Heart left ventricle (tissue), 13 donors: ENCODE results near the gene CCR1.

Source experiments
- POLR2A ChIP-seq, 2 donors: fragments of 450-650 bp; IDR thresholded peaks; one replicate each; pipeline ENCODE4 v1.6.1; 2017; ENCODE audit warnings: antibody characterized with exemption in 2 of 2, mild to moderate bottlenecking in 2 of 2, moderate library complexity in 2 of 2
- TF ChIP-seq, protein P1 (sequence below), 12 donors: fragments of 200-600 bp; sonication (generic) in 4 of 12; IDR thresholded peaks; one replicate each; pipeline versions ENCODE4 v1.5.0 to v1.8.0; 2018 to 2022; ENCODE audit warnings: antibody characterized with exemption in 12 of 12, mild to moderate bottlenecking in 5 of 12
- donor health status: ischemic (EF 13 %, LVEDD 7.1; RV severe dilation, severe dysfunction).
- donor health status: DM: no; HTN: yes; CAD: no.
- donor health status: DM: no; HTN: no; CAD: no.
- donor health status: ischemic (EF 25% LVEDD 6.9; RV normal size, moderate dysfunction).
- donor health status: ischemic (EF 25% LVEDD 5.7; RV mildly dilated, moderate dysfunction).
- donor health status: ischemic (EF 35%, LVEDD 5.7; RV mildly dilated, moderate dysfunction).
- donor health status: nonischemic (EF 11% LVEDD 7.7; RV severe dilation, severe dysfunction).
- donor health status: DM: yes; HTN: yes; CAD: no.
- donor health status: PGD.
- donor health status: ischemic (EF 29% LVEDD 5.4; RV normal size, mild dysfunction).
- donor health status: nonischemic (EF 23%, LVEDD 6.1; RV moderate dilation, normal function).

DNA sequence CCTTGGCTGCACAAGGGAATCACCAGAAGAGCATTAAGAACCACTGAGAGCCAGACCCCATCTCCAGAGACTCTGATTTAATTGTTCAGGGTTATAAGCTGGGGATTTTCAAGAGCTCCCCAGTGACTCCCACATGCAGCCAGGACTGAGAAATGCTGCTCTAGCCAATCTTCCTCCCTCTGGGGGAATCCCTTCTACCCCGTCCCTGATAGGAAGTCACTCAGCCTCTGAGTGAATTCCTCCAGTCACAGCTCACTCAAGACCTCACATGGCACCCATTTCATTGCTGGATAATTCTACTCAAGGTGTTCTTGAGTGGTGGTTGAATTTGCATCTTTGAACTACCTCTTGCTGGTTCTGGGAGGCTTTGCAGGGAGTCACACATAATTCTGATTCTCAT lies 44.9 kb upstream of the CCR1 start:
- TF ChIP-seq POLR2A (IDR thresholded peaks at IDR 0.05) = no peak
- TF ChIP-seq, protein P1, sequence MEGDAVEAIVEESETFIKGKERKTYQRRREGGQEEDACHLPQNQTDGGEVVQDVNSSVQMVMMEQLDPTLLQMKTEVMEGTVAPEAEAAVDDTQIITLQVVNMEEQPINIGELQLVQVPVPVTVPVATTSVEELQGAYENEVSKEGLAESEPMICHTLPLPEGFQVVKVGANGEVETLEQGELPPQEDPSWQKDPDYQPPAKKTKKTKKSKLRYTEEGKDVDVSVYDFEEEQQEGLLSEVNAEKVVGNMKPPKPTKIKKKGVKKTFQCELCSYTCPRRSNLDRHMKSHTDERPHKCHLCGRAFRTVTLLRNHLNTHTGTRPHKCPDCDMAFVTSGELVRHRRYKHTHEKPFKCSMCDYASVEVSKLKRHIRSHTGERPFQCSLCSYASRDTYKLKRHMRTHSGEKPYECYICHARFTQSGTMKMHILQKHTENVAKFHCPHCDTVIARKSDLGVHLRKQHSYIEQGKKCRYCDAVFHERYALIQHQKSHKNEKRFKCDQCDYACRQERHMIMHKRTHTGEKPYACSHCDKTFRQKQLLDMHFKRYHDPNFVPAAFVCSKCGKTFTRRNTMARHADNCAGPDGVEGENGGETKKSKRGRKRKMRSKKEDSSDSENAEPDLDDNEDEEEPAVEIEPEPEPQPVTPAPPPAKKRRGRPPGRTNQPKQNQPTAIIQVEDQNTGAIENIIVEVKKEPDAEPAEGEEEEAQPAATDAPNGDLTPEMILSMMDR (IDR thresholded peaks at IDR 0.05) = no peak
